Measurements from ENCODE around the gene ALKBH2. TPM values are rescaled to one million over a fixed set of nuclear protein-coding genes. Genes with fewer than 3 reads are reported as not detected.

ALKBH2 gene
- total RNA-seq, 4 donors from 2014 or later = 10.4 to 19.0 (median 13.6) TPM

DNA sequence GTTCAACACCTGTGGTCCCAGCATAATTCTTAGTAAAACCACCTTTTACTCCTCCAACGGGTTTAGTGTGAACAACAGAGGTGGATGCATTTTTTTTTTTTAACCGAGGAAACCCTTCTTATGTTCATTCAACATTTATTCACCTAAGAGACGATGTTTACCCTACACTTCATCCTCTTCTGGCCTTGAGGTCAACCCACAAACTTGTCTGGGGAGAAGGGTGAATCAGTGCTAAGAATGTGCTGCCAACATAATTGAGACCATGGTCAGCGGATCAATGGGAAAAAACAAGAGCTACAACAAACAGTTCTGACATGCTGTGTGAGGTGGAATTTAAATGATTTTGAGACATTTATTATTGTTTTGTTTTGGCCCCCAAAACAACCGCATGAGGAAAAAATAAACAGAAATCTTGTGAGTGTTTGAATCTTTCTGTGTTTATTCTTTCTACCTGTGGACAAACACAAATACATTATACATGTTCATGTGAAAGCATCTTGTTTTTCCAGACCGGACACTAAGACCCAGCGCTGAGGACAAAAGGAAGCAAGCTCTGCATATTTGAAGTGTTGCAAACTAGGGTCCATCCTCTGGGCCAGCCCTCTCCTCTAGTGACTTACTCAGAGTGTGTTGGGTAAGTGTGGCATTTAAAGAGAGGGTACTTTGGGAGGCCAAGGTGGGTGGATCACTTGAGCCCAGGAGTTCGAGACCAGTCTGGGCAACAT is 46.0 kb downstream of the ALKBH2 start:
- 79% methylated on average over 8 of the region's 8 CpGs for WGBS
- no peaks in the 10 kb centered on the region for H3K36me3 ChIP-seq
- H3K27me3 ChIP-seq = peaks cover 0 to 18% (median 0%) of the 10 kb centered on the region in 4 donors
- peaks cover 4 to 5% (median 5%) of the 10 kb centered on the region in 4 donors for H3K4me1 ChIP-seq
- no peak overlapping the region for H3K4me3 ChIP-seq
- TF ChIP-seq, protein P1, sequence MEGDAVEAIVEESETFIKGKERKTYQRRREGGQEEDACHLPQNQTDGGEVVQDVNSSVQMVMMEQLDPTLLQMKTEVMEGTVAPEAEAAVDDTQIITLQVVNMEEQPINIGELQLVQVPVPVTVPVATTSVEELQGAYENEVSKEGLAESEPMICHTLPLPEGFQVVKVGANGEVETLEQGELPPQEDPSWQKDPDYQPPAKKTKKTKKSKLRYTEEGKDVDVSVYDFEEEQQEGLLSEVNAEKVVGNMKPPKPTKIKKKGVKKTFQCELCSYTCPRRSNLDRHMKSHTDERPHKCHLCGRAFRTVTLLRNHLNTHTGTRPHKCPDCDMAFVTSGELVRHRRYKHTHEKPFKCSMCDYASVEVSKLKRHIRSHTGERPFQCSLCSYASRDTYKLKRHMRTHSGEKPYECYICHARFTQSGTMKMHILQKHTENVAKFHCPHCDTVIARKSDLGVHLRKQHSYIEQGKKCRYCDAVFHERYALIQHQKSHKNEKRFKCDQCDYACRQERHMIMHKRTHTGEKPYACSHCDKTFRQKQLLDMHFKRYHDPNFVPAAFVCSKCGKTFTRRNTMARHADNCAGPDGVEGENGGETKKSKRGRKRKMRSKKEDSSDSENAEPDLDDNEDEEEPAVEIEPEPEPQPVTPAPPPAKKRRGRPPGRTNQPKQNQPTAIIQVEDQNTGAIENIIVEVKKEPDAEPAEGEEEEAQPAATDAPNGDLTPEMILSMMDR (IDR thresholded peaks at IDR 0.05) = no peak
- no peak for TF ChIP-seq POLR2A (IDR thresholded peaks at IDR 0.05; ENCODE audit: low read depth)
- TF ChIP-seq EP300 (IDR thresholded peaks at IDR 0.05) = no peak
- intact Hi-C loops (cut with DNase I) = no loop called here
- H3K27ac ChIP-seq (replicated peaks in 1 of 4) = no peak overlapping the region
- DNase-seq (ENCODE audit: extremely low spot score) = no peak
- no peaks in the 10 kb centered on the region for H3K9me3 ChIP-seq

DNA sequence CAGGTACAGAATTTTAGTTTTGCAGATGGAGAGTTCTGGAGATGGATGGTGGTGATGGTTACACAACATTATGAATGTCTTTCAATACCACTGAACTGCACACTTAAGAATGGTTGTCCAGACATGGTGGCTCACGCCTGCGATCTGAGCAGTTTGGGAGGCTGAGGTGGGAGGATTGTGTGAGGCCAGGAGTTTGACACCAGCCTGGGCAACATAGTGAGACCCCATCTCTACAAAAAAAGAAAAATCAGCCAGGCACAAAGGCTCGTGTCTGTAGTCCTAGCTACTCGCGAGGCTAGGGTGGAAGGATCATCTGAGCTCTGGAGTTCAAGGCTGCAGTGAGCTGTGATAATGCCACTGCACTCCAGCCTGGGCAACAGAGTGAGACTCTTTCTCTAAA is 49.0 kb downstream of the ALKBH2 start:
- Histone ChIP-seq H3K27ac (replicated peaks in 1 of 4) (no peak overlapping the region), H3K36me3 (no peaks in the 10 kb centered on the region), H3K27me3 (peaks cover 0 to 23% (median 0%) of the 10 kb centered on the region in 4 donors), H3K9me3 (peaks cover 0 to 7% (median 2%) of the 10 kb centered on the region in 4 donors), H3K4me3 (no peak overlapping the region), H3K4me1 (no peaks in the 10 kb centered on the region)
- peak; percentile 55 for DNase-seq (ENCODE audit: extremely low spot score)
- 81% methylated on average over 5 of the region's 5 CpGs for WGBS
- TF ChIP-seq EP300 (IDR thresholded peaks at IDR 0.05) = no peak
- no peak for TF ChIP-seq POLR2AphosphoS5 (IDR thresholded peaks at IDR 0.05)
- TF ChIP-seq, protein P1 (IDR thresholded peaks at IDR 0.05) = no peak
- TF ChIP-seq POLR2A (IDR thresholded peaks at IDR 0.05; ENCODE audit: low read depth) = no peak
- intact Hi-C loops (cut with DNase I) = no loop called here

Small RNA genes lying within 50 kb of the gene (small RNA-seq; reads per million reads assigned to genes)
- 0 reads per million in 3 donors for gene RNA5SP372

Other genes with a start within 250 kb of the ALKBH2 start
- gene SSH1, start 235.9 kb downstream of the ALKBH2 start, total RNA-seq = 10 to 100 TPM; 14.1 to 40.9 (median 28.7) TPM
- gene DAO, start 213.4 kb downstream of the ALKBH2 start, total RNA-seq = not detected
- under 1 TPM in 3 of 4 donors, not detected in 1; under 0.01 to 0.33 (median 0.06) TPM for gene SVOP, start 72.4 kb downstream of the ALKBH2 start, total RNA-seq
- 10 to 100 TPM in 3 of 4 donors, 1 to 10 TPM in 1; 6.2 to 14.6 (median 12.2) TPM for gene USP30, start 40.9 kb downstream of the ALKBH2 start, total RNA-seq
- gene UNG, start 4.1 kb upstream of the ALKBH2 start, total RNA-seq = 10 to 100 TPM; 11.2 to 18.4 (median 14.3) TPM
- 100 to 1,000 TPM in 2 of 4 donors, 10 to 100 TPM in 2; 59.6 to 134 (median 108) TPM for gene ACACB, start 23.1 kb upstream of the ALKBH2 start, total RNA-seq
- not detected for gene FOXN4, start 215.8 kb upstream of the ALKBH2 start, total RNA-seq